ENCODE data around the gene SHANK1. TPM values are rescaled to one million over a fixed set of nuclear protein-coding genes. Genes with fewer than 3 reads are reported as not detected.

Gene SHANK1
- total RNA-seq, 1 donor from 2014 or later = 2.3 TPM

GRCh38 chr19:50705422-50706019, 14.1 kb downstream of the SHANK1 start:
- H4K20me1 ChIP-seq (ENCODE audit: low read depth) = no peaks in the 10 kb centered on the region
- H3K27ac ChIP-seq = no peak overlapping the region
- peaks cover 60% of the 10 kb centered on the region for H3K27me3 ChIP-seq
- no peaks in the 10 kb centered on the region for H3K9me3 ChIP-seq (ENCODE audit: low read depth)
- peaks cover 3% of the 10 kb centered on the region for H3K27me3 Mint-ChIP-seq (ENCODE audit: insufficient read depth, low read depth)
- H3K27ac Mint-ChIP-seq = no peak overlapping the region
- no peaks in the 10 kb centered on the region for H3K4me1 ChIP-seq
- no peaks in the 10 kb centered on the region for H3K79me2 ChIP-seq (ENCODE audit: low read depth)
- H3K9me3 Mint-ChIP-seq = no peaks in the 10 kb centered on the region
- H3K4me3 Mint-ChIP-seq = no peak overlapping the region
- no peak overlapping the region for H3K4me3 ChIP-seq
- H3K36me3 Mint-ChIP-seq = peaks cover 11% of the 10 kb centered on the region
- no peak overlapping the region for H3K4me2 ChIP-seq
- H3K4me1 Mint-ChIP-seq = peaks cover 7% of the 10 kb centered on the region
- TF ChIP-seq EZH2 (IDR thresholded peaks at IDR 0.05) = no peak
- no peak for TF ChIP-seq EZH2phosphoT487 (IDR thresholded peaks at IDR 0.05)
- TF ChIP-seq, protein P1, sequence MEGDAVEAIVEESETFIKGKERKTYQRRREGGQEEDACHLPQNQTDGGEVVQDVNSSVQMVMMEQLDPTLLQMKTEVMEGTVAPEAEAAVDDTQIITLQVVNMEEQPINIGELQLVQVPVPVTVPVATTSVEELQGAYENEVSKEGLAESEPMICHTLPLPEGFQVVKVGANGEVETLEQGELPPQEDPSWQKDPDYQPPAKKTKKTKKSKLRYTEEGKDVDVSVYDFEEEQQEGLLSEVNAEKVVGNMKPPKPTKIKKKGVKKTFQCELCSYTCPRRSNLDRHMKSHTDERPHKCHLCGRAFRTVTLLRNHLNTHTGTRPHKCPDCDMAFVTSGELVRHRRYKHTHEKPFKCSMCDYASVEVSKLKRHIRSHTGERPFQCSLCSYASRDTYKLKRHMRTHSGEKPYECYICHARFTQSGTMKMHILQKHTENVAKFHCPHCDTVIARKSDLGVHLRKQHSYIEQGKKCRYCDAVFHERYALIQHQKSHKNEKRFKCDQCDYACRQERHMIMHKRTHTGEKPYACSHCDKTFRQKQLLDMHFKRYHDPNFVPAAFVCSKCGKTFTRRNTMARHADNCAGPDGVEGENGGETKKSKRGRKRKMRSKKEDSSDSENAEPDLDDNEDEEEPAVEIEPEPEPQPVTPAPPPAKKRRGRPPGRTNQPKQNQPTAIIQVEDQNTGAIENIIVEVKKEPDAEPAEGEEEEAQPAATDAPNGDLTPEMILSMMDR (IDR thresholded peaks at IDR 0.05) = peak; percentile 68
- no peak overlapping the region for H2AFZ ChIP-seq (replicated peaks)
- H3F3A ChIP-seq (ENCODE audit: low read depth) = no peaks in the 10 kb centered on the region
- peak; percentile 75 for DNase-seq (ENCODE audit: low spot score)
- H3K36me3 ChIP-seq = no peaks in the 10 kb centered on the region
- H3K9ac ChIP-seq = no peak overlapping the region

GRCh38 chr19:50703915-50704796, 15.4 kb downstream of the SHANK1 start:
- no peak overlapping the region for H3K27ac Mint-ChIP-seq
- TF ChIP-seq, protein P1 (IDR thresholded peaks at IDR 0.05) = peak; percentile 50
- TF ChIP-seq EZH2 (IDR thresholded peaks at IDR 0.05) = no peak
- Histone ChIP-seq H2AFZ (replicated peaks) (no peak overlapping the region), H3K9me3 (ENCODE audit: low read depth) (no peaks in the 10 kb centered on the region), H3K79me2 (ENCODE audit: low read depth) (no peaks in the 10 kb centered on the region), H3K27ac (no peak overlapping the region), H3K9ac (no peak overlapping the region), H3K4me1 (no peaks in the 10 kb centered on the region), H4K20me1 (ENCODE audit: low read depth) (no peaks in the 10 kb centered on the region), H3K36me3 (no peaks in the 10 kb centered on the region), H3K4me2 (no peak overlapping the region), H3K4me3 (no peak overlapping the region), H3K27me3 (peaks cover 65% of the 10 kb centered on the region), H3F3A (ENCODE audit: low read depth) (no peaks in the 10 kb centered on the region)
- peak; percentile 58 for DNase-seq (ENCODE audit: low spot score)
- H3K9me3 Mint-ChIP-seq = no peaks in the 10 kb centered on the region
- H3K36me3 Mint-ChIP-seq = peaks cover 9% of the 10 kb centered on the region
- H3K27me3 Mint-ChIP-seq (ENCODE audit: insufficient read depth, low read depth) = peaks cover 3% of the 10 kb centered on the region
- no peak overlapping the region for H3K4me3 Mint-ChIP-seq
- H3K4me1 Mint-ChIP-seq = peaks cover 7% of the 10 kb centered on the region

DNA sequence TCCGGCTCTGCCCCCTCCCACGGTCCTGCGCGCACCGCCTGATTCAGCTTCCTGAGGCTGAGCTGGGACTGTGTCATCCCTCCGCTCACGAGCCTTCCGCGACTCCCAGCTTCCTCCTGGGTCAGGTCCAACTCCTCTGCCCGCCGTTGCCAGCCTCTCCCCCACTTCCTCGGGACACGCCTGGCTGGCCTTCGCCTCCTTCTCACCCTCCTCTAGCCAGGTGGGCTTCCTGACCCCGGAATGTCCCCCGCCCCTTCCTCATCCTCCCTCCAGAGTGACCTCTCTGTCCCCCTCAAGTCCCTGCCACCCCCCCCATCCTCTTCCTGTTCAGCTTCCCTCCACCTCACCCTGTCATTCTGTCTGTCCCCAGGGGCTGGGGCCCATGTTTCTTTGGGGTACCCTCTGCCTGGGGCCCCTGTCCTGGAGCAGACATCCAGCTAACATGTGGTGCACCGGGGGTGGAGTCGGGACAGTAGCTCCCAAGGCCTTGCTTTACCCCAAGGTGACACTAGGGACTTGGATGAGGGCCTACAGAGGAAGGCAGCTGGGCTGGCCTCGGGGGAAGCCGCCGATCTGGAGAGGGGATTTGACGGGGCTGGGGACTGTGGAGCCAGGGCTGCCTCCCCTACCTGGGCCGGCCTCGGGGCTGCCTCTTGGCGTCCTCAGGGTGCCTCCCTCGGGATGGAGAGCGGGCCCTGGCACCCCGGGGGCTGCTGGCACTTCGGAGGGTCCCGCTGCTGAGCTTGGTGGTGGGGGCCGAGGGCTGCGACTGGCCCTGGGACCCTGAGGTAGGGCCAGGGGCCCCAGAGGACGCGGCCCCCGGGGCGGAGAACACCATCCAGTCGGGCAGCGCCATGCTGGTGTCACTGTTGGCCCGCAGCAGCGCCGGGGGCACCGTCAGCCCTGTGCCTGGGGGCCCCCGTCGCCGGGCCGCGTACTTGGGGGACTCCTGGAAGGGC, 16.5 kb downstream of the SHANK1 start:
- TF ChIP-seq, protein P1 (IDR thresholded peaks at IDR 0.05) = no peak
- TF ChIP-seq EZH2phosphoT487 (IDR thresholded peaks at IDR 0.05) (no peak), EZH2 (IDR thresholded peaks at IDR 0.05) (no peak)
- no peaks in the 10 kb centered on the region for H4K20me1 ChIP-seq (ENCODE audit: low read depth)
- Mint-ChIP-seq H3K4me3 (no peak overlapping the region), H3K9me3 (no peaks in the 10 kb centered on the region), H3K36me3 (peaks cover 12% of the 10 kb centered on the region), H3K27me3 (ENCODE audit: insufficient read depth, low read depth) (peaks cover 3% of the 10 kb centered on the region), H3K27ac (no peak overlapping the region), H3K4me1 (peaks cover 7% of the 10 kb centered on the region)
- no peak overlapping the region for H3K9ac ChIP-seq
- no peaks in the 10 kb centered on the region for H3K9me3 ChIP-seq (ENCODE audit: low read depth)
- peaks cover 75% of the 10 kb centered on the region for H3K27me3 ChIP-seq
- H3F3A ChIP-seq (ENCODE audit: low read depth) = no peaks in the 10 kb centered on the region
- H3K4me3 ChIP-seq = no peak overlapping the region
- H3K27ac ChIP-seq = no peak overlapping the region
- no peak overlapping the region for H2AFZ ChIP-seq (replicated peaks)
- no peak overlapping the region for H3K4me2 ChIP-seq
- H3K36me3 ChIP-seq = no peaks in the 10 kb centered on the region
- H3K79me2 ChIP-seq (ENCODE audit: low read depth) = no peaks in the 10 kb centered on the region
- DNase-seq (ENCODE audit: low spot score) = no peak
- no peaks in the 10 kb centered on the region for H3K4me1 ChIP-seq
